HUES6 (cell line): ENCODE data around the gene BLOC1S3.

Source experiments
- H3K27ac ChIP-seq: 2 replicates; pipeline ENCODE4 v1.7.0; 2013; ENCODE audit warnings: low read depth, mild to moderate bottlenecking, low read length, inconsistent platforms
- H3K27me3 ChIP-seq: 2 replicates; pipeline ENCODE4 v1.6.1; 2013; ENCODE audit warnings: low read length; ENCODE audit not compliant: control insufficient read depth, insufficient read depth
- H3K36me3 ChIP-seq: 2 replicates; pipeline ENCODE4 v1.6.1; 2013; ENCODE audit warnings: low read length; ENCODE audit not compliant: control insufficient read depth, insufficient read depth
- H3K4me1 ChIP-seq: 2 replicates; pipeline ENCODE4 v1.6.1; 2013; ENCODE audit warnings: low read length; ENCODE audit not compliant: control insufficient read depth, insufficient read depth
- H3K4me3 ChIP-seq: 2 replicates; pipeline ENCODE4 v1.5.1; 2013; ENCODE audit warnings: low read depth, low read length
- H3K9ac ChIP-seq: one replicate; pipeline ENCODE4 v1.6.1; 2013; ENCODE audit warnings: mild to moderate bottlenecking, low read length
- H3K9me3 ChIP-seq: 2 replicates; pipeline ENCODE4 v1.6.1; 2013; ENCODE audit warnings: low read depth, low read length; ENCODE audit not compliant: control insufficient read depth, insufficient read depth

The BLOC1S3 gene

GRCh38 chr19:45163751-45164460, 14.7 kb upstream of the BLOC1S3 start:
- Histone ChIP-seq H3K9ac (no peak overlapping the region), H3K4me3 (no peak overlapping the region), H3K27me3 (peaks cover 9% of the 10 kb centered on the region; the same call in 1 of the 2 replicates), H3K9me3 (no peaks in the 10 kb centered on the region), H3K27ac (no peak overlapping the region), H3K4me1 (peaks cover 25% of the 10 kb centered on the region), H3K36me3 (no peaks in the 10 kb centered on the region)

- H3K27ac ChIP-seq = no peak overlapping the region
- H3K9me3 ChIP-seq = no peaks in the 10 kb centered on the region
- H3K27me3 ChIP-seq = peaks cover 9% of the 10 kb centered on the region; the same call in 1 of the 2 replicates
- no peaks in the 10 kb centered on the region for H3K36me3 ChIP-seq
- H3K4me3 ChIP-seq = no peak overlapping the region
- peaks cover 25% of the 10 kb centered on the region for H3K4me1 ChIP-seq
- H3K9ac ChIP-seq = no peak overlapping the region
These were observed 13.8 kb upstream of the BLOC1S3 start for GRCh38 chr19:45164577-45165335.

GRCh38 chr19:45166723-45167252, 11.8 kb upstream of the BLOC1S3 start:
- H3K9ac ChIP-seq = peak overlapping the region; percentile 15

GRCh38 chr19:45168767-45169351, 9.7 kb upstream of the BLOC1S3 start:
- no peaks in the 10 kb centered on the region for H3K36me3 ChIP-seq
- no peak overlapping the region for H3K27ac ChIP-seq
- H3K9ac ChIP-seq = no peak overlapping the region
- no peaks in the 10 kb centered on the region for H3K9me3 ChIP-seq
- no peaks in the 10 kb centered on the region for H3K27me3 ChIP-seq
- no peak overlapping the region for H3K4me3 ChIP-seq
- H3K4me1 ChIP-seq = peaks cover 20% of the 10 kb centered on the region

More at GRCh38 chr19:45166723-45167252, 11.8 kb upstream of the BLOC1S3 start:
- H3K27me3 ChIP-seq = no peaks in the 10 kb centered on the region
- H3K4me3 ChIP-seq = no peak overlapping the region
- H3K9me3 ChIP-seq = no peaks in the 10 kb centered on the region
- peaks cover 21% of the 10 kb centered on the region for H3K4me1 ChIP-seq
- no peaks in the 10 kb centered on the region for H3K36me3 ChIP-seq
- H3K27ac ChIP-seq = no peak overlapping the region

GRCh38 chr19:45169602-45170001, 9.0 kb upstream of the BLOC1S3 start:
- no peak overlapping the region for H3K27ac ChIP-seq
- H3K4me1 ChIP-seq = peaks cover 13% of the 10 kb centered on the region
- no peak overlapping the region for H3K9ac ChIP-seq
- no peak overlapping the region for H3K4me3 ChIP-seq
- no peaks in the 10 kb centered on the region for H3K36me3 ChIP-seq
- H3K9me3 ChIP-seq = no peaks in the 10 kb centered on the region
- H3K27me3 ChIP-seq = no peaks in the 10 kb centered on the region

GRCh38 chr19:45170146-45171106, 8.2 kb upstream of the BLOC1S3 start:
- H3K36me3 ChIP-seq = no peaks in the 10 kb centered on the region
- no peak overlapping the region for H3K27ac ChIP-seq
- no peaks in the 10 kb centered on the region for H3K27me3 ChIP-seq
- no peak overlapping the region for H3K4me3 ChIP-seq
- H3K4me1 ChIP-seq = peaks cover 8% of the 10 kb centered on the region
- H3K9me3 ChIP-seq = no peaks in the 10 kb centered on the region
- no peak overlapping the region for H3K9ac ChIP-seq

GRCh38 chr19:45171211-45171623, 7.4 kb upstream of the BLOC1S3 start:
- Histone ChIP-seq H3K36me3 (no peaks in the 10 kb centered on the region), H3K4me1 (peaks cover 8% of the 10 kb centered on the region), H3K27me3 (no peaks in the 10 kb centered on the region), H3K9me3 (no peaks in the 10 kb centered on the region), H3K27ac (no peak overlapping the region), H3K4me3 (no peak overlapping the region), H3K9ac (peak overlapping the region; percentile 15)

- Histone ChIP-seq H3K27ac (no peak overlapping the region), H3K9ac (no peak overlapping the region), H3K4me3 (no peak overlapping the region), H3K4me1 (peaks cover under 1% of the 10 kb centered on the region; the same call in 1 of the 2 replicates), H3K9me3 (no peaks in the 10 kb centered on the region), H3K36me3 (no peaks in the 10 kb centered on the region), H3K27me3 (no peaks in the 10 kb centered on the region)
These were observed 6.4 kb upstream of the BLOC1S3 start for GRCh38 chr19:45172173-45172572.

- Histone ChIP-seq H3K27me3 (no peaks in the 10 kb centered on the region), H3K4me3 (no peak overlapping the region), H3K27ac (no peak overlapping the region), H3K36me3 (no peaks in the 10 kb centered on the region), H3K4me1 (no peaks in the 10 kb centered on the region; the same call in 1 of the 2 replicates), H3K9me3 (no peaks in the 10 kb centered on the region), H3K9ac (no peak overlapping the region)
These were observed 5.9 kb upstream of the BLOC1S3 start for GRCh38 chr19:45172611-45173208.

- no peaks in the 10 kb centered on the region; the same call in 1 of the 2 replicates for H3K4me1 ChIP-seq
- H3K27me3 ChIP-seq = no peaks in the 10 kb centered on the region
- no peak overlapping the region for H3K4me3 ChIP-seq
- no peaks in the 10 kb centered on the region for H3K9me3 ChIP-seq
- H3K9ac ChIP-seq = no peak overlapping the region
- no peaks in the 10 kb centered on the region for H3K36me3 ChIP-seq
- no peak overlapping the region for H3K27ac ChIP-seq
These were observed 4.8 kb upstream of the BLOC1S3 start for GRCh38 chr19:45173816-45174215.
